ENCODE data around the gene PPP2R2B. TPM values are rescaled to one million over a fixed set of nuclear protein-coding genes. Genes with fewer than 3 reads are reported as not detected.

PPP2R2B gene
- total RNA-seq, 1 donor from 2014 or later: 1.2 TPM

- H3K27me3 ChIP-seq (ENCODE audit: control insufficient read depth, insufficient read depth, low read length): no peaks in the 10 kb centered on the region
- no peak overlapping the region for H3K4me3 ChIP-seq (ENCODE audit: low read depth, low read length)
- no peaks in the 10 kb centered on the region for H3K36me3 ChIP-seq (ENCODE audit: control insufficient read depth, insufficient read depth, low read length)
- TF ChIP-seq, protein P1, sequence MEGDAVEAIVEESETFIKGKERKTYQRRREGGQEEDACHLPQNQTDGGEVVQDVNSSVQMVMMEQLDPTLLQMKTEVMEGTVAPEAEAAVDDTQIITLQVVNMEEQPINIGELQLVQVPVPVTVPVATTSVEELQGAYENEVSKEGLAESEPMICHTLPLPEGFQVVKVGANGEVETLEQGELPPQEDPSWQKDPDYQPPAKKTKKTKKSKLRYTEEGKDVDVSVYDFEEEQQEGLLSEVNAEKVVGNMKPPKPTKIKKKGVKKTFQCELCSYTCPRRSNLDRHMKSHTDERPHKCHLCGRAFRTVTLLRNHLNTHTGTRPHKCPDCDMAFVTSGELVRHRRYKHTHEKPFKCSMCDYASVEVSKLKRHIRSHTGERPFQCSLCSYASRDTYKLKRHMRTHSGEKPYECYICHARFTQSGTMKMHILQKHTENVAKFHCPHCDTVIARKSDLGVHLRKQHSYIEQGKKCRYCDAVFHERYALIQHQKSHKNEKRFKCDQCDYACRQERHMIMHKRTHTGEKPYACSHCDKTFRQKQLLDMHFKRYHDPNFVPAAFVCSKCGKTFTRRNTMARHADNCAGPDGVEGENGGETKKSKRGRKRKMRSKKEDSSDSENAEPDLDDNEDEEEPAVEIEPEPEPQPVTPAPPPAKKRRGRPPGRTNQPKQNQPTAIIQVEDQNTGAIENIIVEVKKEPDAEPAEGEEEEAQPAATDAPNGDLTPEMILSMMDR (IDR thresholded peaks at IDR 0.05; ENCODE audit: insufficient read depth, low read length, poor library complexity, severe bottlenecking): no peak
- no peak for DNase-seq (ENCODE audit: low read depth)
Observed at GRCh38 chr5:146791471-146791870, 87.1 kb downstream of the PPP2R2B start.

GRCh38 chr5:146789712-146790653 is 88.6 kb downstream of the PPP2R2B start:
- TF ChIP-seq, protein P1 (IDR thresholded peaks at IDR 0.05; ENCODE audit: insufficient read depth, low read length, poor library complexity, severe bottlenecking): no peak
- no peak for DNase-seq (ENCODE audit: low read depth)
- Histone ChIP-seq H3K27me3 (ENCODE audit: control insufficient read depth, insufficient read depth, low read length) (no peaks in the 10 kb centered on the region), H3K4me3 (ENCODE audit: low read depth, low read length) (no peak overlapping the region), H3K36me3 (ENCODE audit: control insufficient read depth, insufficient read depth, low read length) (no peaks in the 10 kb centered on the region)

GRCh38 chr5:146788898-146789297 is 89.7 kb downstream of the PPP2R2B start:
- Histone ChIP-seq H3K27me3 (ENCODE audit: control insufficient read depth, insufficient read depth, low read length) (no peaks in the 10 kb centered on the region), H3K4me3 (ENCODE audit: low read depth, low read length) (no peak overlapping the region), H3K36me3 (ENCODE audit: control insufficient read depth, insufficient read depth, low read length) (no peaks in the 10 kb centered on the region)
- no peak for DNase-seq (ENCODE audit: low read depth)
- TF ChIP-seq, protein P1 (IDR thresholded peaks at IDR 0.05; ENCODE audit: insufficient read depth, low read length, poor library complexity, severe bottlenecking): no peak

- Histone ChIP-seq H3K4me3 (ENCODE audit: low read depth, low read length) (no peak overlapping the region), H3K36me3 (ENCODE audit: control insufficient read depth, insufficient read depth, low read length) (no peaks in the 10 kb centered on the region), H3K27me3 (ENCODE audit: control insufficient read depth, insufficient read depth, low read length) (no peaks in the 10 kb centered on the region)
- no peak for DNase-seq (ENCODE audit: low read depth)
- TF ChIP-seq, protein P1 (IDR thresholded peaks at IDR 0.05; ENCODE audit: insufficient read depth, low read length, poor library complexity, severe bottlenecking): no peak
Observed at GRCh38 chr5:146785065-146785464, 93.5 kb downstream of the PPP2R2B start.

DNA sequence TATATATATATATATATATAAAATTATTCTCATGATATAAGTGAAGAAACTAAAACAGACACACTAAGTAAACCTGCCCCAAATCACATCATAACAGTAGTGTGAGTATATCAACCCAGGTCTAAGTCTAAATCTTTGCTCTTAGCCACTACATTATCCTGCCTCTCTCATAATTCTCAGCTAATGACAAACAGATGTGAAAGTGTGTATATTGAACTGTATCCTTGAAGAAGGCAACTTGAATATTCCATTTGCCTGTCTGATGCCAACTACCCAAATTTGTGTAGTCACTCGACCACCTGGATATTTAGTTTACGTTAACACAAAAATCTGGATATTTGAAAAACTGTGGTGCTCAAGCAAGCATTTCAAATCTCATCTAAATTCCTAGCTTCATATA is 97.4 kb downstream of the PPP2R2B start:
- TF ChIP-seq, protein P1 (IDR thresholded peaks at IDR 0.05; ENCODE audit: insufficient read depth, low read length, poor library complexity, severe bottlenecking): no peak

More for the DNA sequence above, 97.4 kb downstream of the PPP2R2B start:
- DNase-seq (ENCODE audit: low read depth): no peak
- Histone ChIP-seq H3K27me3 (ENCODE audit: control insufficient read depth, insufficient read depth, low read length) (no peaks in the 10 kb centered on the region), H3K36me3 (ENCODE audit: control insufficient read depth, insufficient read depth, low read length) (no peaks in the 10 kb centered on the region), H3K4me3 (ENCODE audit: low read depth, low read length) (no peak overlapping the region)

Data from kidney epithelial cell (primary cell).